Measurements from ENCODE around the gene LMOD3.

LMOD3 gene

DNA sequence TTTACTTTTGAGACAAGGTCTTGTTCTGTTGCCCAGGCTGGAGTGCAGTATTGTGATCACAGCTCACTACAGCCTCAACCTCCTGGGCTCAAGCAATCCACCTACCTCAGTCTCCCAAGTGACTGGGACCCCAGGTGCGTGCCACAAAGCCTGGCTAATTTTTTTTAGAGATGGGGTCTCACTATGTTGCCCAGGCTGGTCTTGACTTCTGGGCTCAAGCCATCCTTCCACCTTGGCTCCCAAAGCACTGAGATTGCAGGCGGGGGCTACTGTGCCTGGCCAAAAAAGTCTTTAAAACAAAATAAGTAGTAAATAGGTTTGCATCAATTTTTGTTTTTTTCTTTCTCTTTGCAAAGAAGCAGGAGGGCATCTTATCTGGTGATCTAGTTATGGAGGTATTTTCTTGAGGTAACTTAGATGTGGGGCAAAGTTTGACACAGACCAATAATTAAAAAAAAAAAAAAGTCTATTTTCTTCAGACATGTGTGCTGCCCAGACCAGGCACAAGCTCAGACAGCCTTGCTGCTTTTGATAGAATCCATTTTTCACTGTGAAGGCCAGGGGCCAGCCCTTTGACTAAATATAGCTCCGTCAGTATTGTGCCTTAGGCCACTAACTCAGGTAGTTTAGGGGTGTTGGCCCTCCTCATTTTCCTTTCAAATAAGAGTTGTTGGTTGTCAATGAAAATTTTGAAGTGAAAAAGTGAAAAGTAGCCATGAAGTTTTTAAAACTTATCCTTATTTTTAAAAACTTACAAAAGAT lies 35.2 kb downstream of the LMOD3 start:
- H3K4me1 ChIP-seq (ENCODE audit: low read depth, poor library complexity, severe bottlenecking) = peaks cover 74% of the 10 kb centered on the region
- peak overlapping the region; percentile 67 for H3K9ac ChIP-seq
- TF ChIP-seq, protein P1, sequence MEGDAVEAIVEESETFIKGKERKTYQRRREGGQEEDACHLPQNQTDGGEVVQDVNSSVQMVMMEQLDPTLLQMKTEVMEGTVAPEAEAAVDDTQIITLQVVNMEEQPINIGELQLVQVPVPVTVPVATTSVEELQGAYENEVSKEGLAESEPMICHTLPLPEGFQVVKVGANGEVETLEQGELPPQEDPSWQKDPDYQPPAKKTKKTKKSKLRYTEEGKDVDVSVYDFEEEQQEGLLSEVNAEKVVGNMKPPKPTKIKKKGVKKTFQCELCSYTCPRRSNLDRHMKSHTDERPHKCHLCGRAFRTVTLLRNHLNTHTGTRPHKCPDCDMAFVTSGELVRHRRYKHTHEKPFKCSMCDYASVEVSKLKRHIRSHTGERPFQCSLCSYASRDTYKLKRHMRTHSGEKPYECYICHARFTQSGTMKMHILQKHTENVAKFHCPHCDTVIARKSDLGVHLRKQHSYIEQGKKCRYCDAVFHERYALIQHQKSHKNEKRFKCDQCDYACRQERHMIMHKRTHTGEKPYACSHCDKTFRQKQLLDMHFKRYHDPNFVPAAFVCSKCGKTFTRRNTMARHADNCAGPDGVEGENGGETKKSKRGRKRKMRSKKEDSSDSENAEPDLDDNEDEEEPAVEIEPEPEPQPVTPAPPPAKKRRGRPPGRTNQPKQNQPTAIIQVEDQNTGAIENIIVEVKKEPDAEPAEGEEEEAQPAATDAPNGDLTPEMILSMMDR (conservative IDR thresholded peaks at IDR 0.05; ENCODE audit: low read depth, low read length) = no peak
- H3K4me2 ChIP-seq = peak overlapping the region; percentile 49
- no peak overlapping the region for H2AFZ ChIP-seq (ENCODE audit: low read depth)
- no peaks in the 10 kb centered on the region for H3K36me3 ChIP-seq (ENCODE audit: insufficient read depth)
- H3K79me2 ChIP-seq (ENCODE audit: insufficient read depth, low read depth) = peaks cover 74% of the 10 kb centered on the region
- no peaks in the 10 kb centered on the region for H4K20me1 ChIP-seq (ENCODE audit: insufficient read depth)
- H3K27ac ChIP-seq = peak overlapping the region; percentile 78
- H3K27me3 ChIP-seq (ENCODE audit: insufficient read depth, low read depth) = no peaks in the 10 kb centered on the region
- no peak overlapping the region for H3K4me3 ChIP-seq (IDR thresholded peaks at IDR 0.05; ENCODE audit: insufficient read depth, low read depth, low read length)

DNA sequence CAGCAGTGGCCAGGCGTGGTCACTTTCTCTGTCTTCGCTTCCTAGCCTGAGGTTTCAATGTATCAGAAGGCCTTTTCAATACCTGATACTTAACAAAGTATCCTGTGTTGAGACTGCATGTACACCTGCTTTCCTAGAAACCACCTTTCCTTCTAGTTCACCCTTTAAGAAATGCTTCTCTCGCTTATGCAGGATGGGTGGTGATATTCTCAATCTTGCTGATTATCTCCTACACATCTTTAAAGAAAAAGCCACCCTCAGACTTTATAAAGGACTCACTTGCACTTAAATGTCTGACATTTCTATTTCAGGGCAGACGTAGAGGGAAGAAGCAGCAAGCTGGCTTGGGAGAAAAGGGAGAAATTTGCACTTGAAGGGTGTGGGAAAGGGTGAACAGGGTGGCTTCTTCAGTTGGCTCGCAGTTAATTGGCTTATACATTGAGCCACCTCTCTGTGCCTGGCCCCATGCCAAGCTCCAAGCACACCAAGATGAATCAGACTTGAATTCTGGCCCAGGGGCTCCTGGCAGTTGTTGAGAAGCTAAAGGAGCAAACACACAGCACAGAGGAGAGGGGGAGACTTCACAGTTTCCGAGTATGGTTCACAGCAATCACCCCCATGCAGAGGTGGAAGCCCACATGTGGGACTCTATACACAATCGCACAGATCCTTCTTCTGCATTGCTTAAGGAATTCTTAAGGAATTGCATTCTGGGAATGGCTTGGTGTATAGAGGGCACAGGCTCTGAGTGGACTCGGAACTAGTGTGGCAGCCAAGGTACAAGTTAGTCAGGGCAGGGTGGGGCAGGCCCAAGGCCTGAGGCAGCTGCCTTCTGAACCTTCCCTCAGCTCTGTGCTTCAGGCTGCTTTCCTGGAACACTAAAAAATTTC lies 36.3 kb downstream of the LMOD3 start:
- H3K9ac ChIP-seq = peak overlapping the region; percentile 67; the same call in 1 of the 2 replicates
- H2AFZ ChIP-seq (ENCODE audit: low read depth) = peak overlapping the region; percentile 40
- H3K4me3 ChIP-seq (IDR thresholded peaks at IDR 0.05; ENCODE audit: insufficient read depth, low read depth, low read length) = no peak overlapping the region
- no peaks in the 10 kb centered on the region for H4K20me1 ChIP-seq (ENCODE audit: insufficient read depth)
- H3K4me2 ChIP-seq = peak overlapping the region; percentile 49
- TF ChIP-seq, protein P1 (conservative IDR thresholded peaks at IDR 0.05; ENCODE audit: low read depth, low read length) = no peak
- no peaks in the 10 kb centered on the region for H3K27me3 ChIP-seq (ENCODE audit: insufficient read depth, low read depth)
- H3K4me1 ChIP-seq (ENCODE audit: low read depth, poor library complexity, severe bottlenecking) = peaks cover 73% of the 10 kb centered on the region
- no peaks in the 10 kb centered on the region for H3K36me3 ChIP-seq (ENCODE audit: insufficient read depth)
- peaks cover 63% of the 10 kb centered on the region for H3K79me2 ChIP-seq (ENCODE audit: insufficient read depth, low read depth)
- H3K27ac ChIP-seq = peak overlapping the region; percentile 78

DNA sequence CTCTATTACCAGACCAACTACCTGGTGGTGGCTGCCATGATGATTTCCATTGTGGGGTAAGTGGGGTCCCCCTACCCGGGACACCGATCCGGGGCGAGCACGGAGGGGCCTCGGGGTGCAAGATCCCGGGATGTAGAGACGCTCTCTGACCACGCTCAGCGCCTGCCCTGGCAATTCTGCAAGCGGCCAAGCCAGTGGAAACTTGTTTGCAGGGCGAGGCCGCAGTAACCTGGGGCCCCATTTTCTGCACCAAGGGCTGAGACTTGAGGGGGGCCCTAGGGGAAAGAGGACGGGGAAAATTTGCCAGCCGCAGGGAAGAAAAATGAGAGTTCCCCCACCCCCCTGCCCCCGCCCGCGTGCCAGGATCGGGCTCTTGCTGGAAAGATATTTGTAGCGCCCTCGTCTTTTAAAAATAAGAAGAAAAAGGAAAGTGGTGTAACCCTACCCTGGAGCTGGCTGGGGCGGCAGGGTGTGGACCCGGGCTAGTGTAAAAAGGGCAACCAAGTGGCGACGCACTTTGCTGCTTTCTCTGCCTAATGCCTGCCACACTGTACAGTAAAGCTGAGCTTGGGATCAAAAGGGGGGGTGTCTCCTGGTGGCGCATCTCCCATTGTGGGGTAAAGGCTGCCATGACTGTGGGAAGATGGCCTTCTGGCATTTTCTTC lies 37.1 kb downstream of the LMOD3 start:
- H3K4me3 ChIP-seq (IDR thresholded peaks at IDR 0.05; ENCODE audit: insufficient read depth, low read depth, low read length) = no peak overlapping the region
- H3K79me2 ChIP-seq (ENCODE audit: insufficient read depth, low read depth) = peaks cover 58% of the 10 kb centered on the region
- peak overlapping the region; percentile 78 for H3K27ac ChIP-seq
- no peaks in the 10 kb centered on the region for H3K36me3 ChIP-seq (ENCODE audit: insufficient read depth)
- peaks cover 73% of the 10 kb centered on the region for H3K4me1 ChIP-seq (ENCODE audit: low read depth, poor library complexity, severe bottlenecking)
- peak overlapping the region; percentile 40; the same call in 1 of the 2 replicates for H2AFZ ChIP-seq (ENCODE audit: low read depth)
- no peaks in the 10 kb centered on the region for H3K27me3 ChIP-seq (ENCODE audit: insufficient read depth, low read depth)
- TF ChIP-seq, protein P1 (conservative IDR thresholded peaks at IDR 0.05; ENCODE audit: low read depth, low read length) = no peak
- H3K9ac ChIP-seq = peak overlapping the region; percentile 67
- peak overlapping the region; percentile 49 for H3K4me2 ChIP-seq
- H4K20me1 ChIP-seq (ENCODE audit: insufficient read depth) = no peaks in the 10 kb centered on the region

All from KMS-11 (cell line).